Mucosa of gallbladder (tissue), 1 donor: ENCODE results near the gene AATK. TPM values are rescaled to one million over a fixed set of nuclear protein-coding genes. Genes with fewer than 3 reads are reported as not detected.

ENCODE experiments used
- DNase-seq: peaks from one replicate; pipeline ENCODE4 v3.0.0-alpha.2; 2020; ENCODE audit warnings: low spot score
- total RNA-seq: library from RNA; stranded (reverse); gene quantifications from one replicate; pipeline ENCODE4 v1.2.1, GENCODE V29; 2021
- donor health status: DM: no; HTN: no; CAD: no.

The AATK gene, protein sequence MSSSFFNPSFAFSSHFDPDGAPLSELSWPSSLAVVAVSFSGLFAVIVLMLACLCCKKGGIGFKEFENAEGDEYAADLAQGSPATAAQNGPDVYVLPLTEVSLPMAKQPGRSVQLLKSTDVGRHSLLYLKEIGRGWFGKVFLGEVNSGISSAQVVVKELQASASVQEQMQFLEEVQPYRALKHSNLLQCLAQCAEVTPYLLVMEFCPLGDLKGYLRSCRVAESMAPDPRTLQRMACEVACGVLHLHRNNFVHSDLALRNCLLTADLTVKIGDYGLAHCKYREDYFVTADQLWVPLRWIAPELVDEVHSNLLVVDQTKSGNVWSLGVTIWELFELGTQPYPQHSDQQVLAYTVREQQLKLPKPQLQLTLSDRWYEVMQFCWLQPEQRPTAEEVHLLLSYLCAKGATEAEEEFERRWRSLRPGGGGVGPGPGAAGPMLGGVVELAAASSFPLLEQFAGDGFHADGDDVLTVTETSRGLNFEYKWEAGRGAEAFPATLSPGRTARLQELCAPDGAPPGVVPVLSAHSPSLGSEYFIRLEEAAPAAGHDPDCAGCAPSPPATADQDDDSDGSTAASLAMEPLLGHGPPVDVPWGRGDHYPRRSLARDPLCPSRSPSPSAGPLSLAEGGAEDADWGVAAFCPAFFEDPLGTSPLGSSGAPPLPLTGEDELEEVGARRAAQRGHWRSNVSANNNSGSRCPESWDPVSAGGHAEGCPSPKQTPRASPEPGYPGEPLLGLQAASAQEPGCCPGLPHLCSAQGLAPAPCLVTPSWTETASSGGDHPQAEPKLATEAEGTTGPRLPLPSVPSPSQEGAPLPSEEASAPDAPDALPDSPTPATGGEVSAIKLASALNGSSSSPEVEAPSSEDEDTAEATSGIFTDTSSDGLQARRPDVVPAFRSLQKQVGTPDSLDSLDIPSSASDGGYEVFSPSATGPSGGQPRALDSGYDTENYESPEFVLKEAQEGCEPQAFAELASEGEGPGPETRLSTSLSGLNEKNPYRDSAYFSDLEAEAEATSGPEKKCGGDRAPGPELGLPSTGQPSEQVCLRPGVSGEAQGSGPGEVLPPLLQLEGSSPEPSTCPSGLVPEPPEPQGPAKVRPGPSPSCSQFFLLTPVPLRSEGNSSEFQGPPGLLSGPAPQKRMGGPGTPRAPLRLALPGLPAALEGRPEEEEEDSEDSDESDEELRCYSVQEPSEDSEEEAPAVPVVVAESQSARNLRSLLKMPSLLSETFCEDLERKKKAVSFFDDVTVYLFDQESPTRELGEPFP (N-terminal part only)
- total RNA-seq: 14.2 TPM

DNA sequence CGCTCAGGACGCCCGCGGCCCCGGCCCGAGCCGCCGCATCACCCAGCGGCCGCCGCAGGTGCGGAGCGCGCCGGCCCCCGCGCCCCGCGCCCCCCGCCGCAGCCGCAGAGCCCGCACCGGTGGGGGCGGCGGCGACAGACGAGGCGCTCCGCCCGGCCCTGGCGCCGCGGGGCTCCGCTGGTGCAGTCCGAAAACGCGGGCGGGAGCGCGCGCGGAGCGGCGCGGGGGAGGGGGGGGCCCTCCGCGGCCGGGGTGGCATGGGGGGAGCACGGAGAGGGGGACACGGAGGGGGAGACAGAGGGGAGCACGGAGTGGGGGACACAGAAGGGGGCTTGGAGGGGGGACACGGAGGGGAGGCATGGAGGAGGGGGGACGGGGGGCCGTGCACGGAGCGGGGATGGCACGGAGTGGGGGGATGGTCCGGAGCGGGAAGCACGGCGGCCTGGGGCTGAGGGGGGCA lies at the start of gene AATK:
AATK (minus strand) TSS at position 189 of the 460 bp plus-strand sequence. CDS start 229 bp downstream, outside the sequence.
- DNase-seq: no peak

DNA sequence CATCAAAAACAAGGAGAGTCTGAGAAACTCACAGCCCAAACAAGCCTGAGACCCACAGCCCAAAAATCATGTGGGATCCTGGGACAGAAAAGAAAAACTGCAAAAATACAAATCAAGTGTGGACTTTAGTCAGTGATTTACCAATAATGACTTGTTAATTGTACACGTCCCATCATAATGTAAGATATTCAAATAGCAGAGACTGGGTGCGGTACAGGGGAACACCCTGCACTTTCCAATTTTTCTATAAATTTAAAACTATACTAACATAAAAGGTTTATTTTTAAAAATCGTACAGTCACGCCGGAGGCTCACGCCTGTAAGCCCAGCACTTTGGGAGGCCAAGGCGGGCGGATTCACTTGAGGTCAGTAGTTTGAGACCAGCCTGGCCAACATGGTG lies 48.0 kb upstream of the AATK start:
- no peak for DNase-seq

DNA sequence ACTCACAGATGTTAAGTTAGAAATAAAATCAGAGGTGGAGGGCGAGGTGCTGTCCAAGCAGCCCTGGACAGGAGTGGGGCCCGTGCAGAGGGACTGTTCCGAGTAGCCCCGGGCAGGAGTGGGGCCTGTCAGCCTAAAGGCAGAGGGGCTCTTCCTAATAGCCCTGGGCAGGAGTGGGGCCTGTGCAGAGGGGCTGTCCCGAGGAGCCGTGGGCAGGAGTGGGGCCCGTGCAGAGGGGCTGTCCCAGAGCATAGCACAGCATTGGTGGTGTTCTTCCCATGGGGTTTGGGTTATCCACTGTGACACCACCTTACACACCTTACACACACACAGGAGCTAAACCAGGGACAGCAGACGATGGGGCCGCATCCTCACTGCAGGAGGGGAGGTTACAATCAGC lies 46.3 kb upstream of the AATK start:
- DNase-seq: no peak

DNA sequence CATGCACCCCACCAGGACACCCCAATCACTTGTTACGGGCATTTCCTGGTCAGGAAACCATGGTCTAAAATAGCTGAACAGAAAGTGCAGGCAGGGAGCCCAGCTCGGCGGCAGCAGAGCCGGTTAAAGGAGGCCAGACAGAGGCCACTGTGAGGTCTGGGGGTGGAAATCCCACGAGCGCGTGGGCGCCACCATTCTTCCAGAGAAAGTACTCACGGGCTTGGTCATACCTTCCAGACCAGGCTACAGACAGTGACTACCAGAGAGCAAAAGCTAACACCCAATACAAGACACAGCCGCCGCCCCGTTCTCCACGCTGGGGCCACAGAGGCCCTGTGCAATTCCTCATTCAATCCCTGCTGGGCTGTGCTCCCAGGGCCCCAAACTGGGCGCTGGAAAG lies 44.8 kb upstream of the AATK start:
- DNase-seq: no peak

DNA sequence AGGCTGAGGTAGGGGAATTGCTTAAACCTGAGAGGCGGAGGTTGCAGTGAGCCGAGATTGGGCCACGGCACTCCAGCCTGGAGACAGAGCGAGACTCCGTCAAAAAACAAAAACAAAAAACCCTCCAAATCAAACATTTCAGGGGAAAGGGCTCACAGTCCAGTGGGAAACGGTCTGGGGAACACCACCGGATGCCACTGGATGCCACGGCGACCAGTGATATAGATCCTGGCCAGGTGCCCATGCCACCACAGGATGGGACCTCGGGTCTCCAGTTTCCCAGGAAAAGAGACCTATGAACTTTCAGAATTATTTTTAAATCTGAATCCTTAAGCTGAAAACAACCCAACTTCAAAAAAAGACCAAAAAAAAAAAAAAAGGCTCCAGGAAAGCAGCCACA lies 44.4 kb upstream of the AATK start:
- DNase-seq: no peak

DNA sequence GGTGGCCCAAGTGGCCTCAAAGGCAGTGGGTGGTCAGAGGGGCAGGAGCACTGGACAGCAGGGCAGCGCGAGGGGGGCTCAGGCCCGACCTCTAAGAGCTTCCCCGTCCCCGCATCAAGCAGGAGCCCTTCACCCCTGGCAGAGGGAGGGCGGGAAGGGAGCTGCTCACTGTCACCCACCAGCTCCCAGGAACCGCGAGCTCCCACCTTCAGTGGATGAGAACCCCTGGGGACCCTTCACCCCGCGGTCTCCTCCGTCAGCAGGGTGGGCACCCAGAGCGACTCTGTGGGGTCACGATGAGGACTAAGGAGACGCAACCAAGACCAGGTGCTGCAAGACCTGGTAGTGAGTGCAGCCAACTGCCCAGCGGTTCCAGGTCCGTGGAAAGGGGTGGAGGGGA lies 43.1 kb upstream of the AATK start:
- no peak for DNase-seq

DNA sequence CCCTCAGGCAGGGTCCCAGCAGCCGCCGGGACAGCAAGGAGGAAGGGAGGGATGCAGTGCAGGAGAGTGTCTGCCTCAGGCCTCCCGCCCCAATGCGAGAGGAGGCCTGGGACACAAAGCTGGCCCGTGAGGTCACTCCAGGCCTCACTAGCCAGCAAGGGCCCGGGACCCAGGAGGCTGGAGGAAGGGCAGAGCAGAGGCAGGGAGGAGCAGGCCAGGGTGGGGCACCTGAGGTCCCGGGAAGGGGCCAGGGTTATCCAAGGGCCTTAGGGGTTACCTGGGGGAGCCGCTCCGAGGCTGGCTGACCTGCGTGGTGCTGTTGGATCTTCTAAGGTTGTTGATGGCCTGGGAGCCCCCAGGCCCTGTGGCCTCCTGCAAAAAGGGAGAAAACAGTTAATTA lies 42.6 kb upstream of the AATK start:
- no peak for DNase-seq

DNA sequence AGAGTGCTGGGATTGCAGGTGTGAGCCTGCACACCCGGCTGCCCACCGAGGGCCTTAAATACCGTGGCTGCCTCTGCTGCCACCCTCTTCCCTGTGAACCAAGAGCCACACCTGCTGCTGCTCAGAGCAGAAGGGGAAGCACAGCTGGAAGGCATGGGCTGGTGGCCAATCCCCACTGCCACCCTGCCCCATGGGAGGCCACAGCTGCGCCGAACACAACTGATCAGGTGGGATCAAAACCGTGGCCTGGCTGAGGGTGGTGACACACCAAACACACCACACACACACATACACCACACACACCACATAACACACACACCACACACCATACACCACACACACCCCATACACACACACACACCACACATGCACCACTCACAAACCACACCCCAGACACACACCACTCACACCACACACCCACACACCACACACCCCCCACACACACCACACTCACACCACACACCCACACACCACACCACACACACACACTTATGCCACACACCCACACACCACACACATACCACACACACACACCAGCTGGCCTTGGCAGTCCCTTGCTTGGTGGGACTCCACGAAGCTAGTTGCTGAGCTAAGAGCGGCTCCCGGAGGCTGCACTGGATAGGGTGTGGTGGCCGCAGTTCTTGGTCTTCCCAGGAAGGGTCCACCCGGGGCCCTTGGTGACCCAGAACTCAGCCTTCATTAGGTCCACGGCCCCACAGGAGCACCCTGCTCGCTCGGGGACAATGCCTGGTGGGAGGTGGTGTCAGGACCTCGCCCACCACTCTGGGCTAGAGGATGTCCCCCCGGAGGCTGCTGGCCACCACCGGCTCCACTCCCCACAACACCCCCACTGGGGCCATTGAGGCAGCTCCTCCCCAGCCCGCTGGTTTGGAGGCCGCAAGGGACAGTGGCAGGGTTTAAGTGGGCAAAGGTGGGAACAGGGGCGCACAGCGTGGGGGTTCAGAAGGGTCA lies 41.9 kb upstream of the AATK start:
- no peak for DNase-seq

DNA sequence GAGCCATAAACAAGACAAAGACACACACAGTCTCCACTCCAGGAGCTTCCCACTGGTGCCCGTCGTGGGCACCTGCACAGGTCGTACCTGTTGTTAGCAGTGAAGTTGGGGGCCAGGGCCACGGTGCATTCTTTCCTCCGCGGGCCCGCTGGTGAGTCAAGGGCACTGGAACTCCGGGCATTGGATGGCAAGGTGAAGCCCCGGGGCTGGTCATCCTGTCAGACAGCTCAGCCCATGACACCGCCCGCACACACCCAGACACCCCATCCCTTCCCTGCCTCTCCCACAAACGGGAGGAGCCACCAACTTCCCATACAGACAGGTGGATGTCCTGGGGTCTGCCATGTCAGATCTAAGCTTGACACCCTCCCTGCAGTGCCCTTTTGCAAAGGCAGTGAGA lies 40.6 kb upstream of the AATK start:
- DNase-seq: no peak

DNA sequence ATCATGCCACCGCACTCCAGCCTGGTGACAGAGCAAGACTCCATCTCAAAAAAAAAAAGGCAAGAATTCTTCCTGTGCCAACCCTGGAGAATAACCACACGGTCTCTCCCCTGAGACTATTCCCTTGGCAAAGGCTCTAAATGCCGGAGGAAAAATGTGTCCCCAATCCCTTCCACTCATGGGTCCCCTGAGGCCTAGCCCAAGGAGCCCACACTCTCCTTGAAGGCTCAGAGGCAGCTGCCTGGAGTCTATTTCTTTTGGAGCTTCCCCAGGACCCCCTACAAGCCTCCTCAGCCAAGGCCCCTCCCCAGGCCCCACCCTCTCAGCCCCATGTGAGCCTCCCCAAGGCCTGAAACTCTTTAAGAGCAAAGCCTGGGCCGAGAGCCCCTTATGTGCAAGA lies 40.1 kb upstream of the AATK start:
- DNase-seq: no peak

DNA sequence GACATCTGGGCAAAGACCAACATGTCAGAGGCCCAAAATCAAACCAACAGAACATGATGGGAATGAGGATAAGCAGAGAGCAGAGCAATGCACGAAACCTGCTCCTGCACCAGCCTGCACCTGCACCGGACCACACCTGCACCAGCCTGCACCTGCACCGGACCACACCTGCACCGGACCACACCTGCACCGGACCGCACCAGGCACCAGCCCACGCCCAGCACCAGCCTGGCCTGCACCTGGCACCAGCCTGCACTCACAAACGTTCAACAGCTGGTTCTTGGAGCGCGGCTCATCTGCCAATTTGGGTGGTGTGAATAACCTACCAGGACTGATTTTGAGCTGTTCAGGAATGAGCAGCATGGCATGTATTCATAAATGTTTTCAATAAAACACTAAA lies 38.6 kb upstream of the AATK start:
- DNase-seq: no peak

DNA sequence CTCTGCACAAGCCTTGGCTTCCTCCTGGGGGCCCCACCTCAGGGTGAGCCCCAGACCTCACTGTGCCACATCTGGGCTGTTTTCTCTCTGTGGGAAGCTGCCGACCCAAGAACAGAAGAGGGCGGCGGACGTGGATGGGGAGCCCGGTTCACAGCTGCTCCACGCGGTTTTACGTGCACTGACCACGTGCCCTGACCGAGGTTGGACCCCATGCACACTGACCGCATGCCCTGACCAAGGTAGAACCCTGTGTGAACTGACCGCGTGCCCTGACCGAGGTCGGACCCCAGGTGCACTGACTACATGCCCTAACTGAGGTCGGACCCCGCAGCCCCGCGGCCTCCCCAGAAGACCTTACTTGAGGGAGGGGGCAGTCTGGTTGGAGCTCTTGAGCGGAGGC lies 37.1 kb upstream of the AATK start:
- DNase-seq: no peak

DNA sequence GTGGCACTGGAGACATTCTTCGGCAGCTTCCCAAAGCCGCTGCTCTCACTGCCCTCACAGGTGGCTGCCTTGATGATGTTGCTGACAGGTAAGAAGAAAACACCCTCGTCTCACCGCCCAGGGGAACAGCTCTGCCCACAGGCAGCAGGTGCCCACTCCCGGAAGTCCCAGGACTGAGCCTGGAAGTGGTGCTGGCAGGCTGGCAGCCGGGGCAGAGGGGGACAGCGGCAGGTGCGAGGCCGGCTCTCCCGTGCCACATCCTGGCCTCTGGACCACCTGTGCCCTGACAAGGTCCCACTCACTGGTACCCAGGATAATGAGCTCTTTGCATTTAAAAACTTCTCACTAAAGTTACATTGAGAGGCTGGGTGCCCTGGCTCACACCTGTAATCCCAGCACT lies 36.3 kb upstream of the AATK start:
- DNase-seq: no peak

DNA sequence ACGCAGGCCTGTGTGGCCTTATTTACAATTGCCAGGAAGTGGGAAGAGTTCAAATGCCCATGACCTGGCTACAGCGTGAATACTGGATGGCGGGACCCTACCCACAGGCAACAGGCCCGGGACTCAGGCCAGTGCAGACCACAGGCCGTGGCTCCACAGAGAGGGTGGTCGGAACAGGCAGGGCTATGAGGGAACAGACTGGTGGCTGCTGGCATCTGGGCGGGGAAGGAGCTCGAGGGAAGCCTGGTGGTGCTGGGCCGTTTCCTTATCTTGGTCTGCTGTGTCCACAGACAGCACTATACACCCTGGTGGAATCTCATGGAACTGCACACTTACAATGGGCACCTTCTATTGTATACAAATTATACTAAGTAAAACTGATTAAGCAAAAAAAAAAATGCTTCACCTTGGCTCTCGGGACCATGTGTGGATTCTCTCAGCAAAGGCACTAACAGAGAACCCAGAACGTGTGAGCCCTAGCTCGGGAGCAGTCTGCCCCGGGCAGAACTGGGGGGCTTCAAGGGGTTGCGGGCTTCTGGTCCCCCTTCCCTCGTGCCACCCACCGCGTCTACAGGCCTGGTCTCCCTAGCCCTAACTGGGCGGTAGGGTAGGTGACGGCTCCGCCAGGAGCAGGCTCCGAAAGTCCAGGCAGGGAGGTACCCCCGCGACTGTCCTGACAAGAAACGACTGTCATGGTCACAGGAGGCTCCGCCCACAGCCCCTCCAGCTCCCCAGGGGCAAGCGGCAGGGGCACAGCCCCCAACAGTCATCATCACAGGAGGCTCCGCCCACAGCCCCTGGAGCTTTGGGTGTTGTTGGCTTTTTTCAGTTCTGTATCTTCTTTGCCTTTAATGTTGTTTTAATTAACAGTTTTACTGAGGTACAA lies 34.9 kb upstream of the AATK start:
- peak; percentile 76 for DNase-seq

DNA sequence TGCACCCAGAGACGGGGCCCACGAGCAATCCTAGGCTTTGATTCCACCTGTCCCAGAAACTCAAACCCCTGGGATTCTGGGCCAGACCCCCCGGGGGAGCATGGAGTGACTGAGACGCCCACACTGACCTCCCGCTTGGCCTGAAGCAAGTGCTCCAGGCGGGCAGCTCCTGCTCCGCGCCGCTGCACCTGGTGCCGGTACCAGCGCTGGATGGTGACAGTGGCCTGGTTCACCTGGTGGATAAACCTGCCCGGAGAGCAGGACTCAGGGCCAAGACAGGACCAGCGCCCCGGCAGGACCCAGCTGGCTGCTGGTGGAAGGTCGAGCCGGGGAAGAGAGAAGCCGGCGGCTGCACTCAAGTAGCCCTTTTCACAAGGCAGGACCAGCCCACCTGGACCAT lies 34.2 kb upstream of the AATK start:
- DNase-seq: no peak

DNA sequence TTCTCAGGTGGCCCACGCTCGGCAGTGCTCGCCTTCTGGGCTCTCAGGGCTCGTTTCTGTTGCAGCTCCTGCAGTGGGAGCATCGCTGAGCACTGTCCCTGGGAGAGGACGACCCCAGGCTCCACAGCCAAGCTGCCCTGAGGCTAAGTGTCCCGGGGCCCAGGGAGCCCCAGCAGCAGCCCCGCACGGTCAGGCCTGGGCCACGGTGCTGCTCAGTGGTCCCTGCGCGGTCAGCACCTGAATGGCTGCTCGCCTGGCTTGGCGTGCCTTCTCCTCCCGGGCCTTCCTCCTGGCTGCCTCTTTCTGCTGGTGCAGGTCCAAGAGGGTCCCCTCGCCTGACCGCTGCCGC lies 33.4 kb upstream of the AATK start:
- no peak for DNase-seq

DNA sequence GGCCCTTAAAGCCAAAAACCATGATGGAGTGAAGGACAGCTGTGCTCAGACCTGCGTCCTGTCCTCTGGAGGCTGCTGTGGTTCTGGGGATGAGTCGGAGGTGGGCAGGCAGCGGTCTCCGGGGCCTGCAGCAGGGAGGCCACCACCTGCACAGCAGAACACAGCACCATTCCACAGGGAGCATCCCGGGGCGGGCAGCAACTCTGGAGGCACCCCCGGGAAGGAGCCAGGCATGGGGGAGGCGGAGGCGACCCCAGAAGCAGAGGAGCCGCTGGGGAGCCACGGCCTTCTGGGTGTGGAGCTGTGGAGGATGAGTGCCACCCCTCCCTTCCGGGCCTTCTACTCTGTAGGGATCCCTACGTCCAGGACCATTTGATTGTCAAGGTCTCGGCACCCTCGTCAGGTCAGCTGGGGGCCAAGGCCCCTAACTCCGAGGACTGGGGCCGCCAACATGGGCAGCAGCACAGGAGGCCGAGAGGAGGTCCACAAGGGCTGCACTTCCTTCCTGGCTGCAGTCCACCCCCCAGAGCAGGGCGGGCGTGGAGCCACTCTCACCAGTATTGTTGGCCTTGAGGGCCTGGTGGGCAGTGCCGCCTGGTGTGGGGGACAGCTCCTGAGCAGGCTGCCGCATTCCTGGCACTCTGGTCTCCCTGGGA lies 32.9 kb upstream of the AATK start:
- no peak for DNase-seq

DNA sequence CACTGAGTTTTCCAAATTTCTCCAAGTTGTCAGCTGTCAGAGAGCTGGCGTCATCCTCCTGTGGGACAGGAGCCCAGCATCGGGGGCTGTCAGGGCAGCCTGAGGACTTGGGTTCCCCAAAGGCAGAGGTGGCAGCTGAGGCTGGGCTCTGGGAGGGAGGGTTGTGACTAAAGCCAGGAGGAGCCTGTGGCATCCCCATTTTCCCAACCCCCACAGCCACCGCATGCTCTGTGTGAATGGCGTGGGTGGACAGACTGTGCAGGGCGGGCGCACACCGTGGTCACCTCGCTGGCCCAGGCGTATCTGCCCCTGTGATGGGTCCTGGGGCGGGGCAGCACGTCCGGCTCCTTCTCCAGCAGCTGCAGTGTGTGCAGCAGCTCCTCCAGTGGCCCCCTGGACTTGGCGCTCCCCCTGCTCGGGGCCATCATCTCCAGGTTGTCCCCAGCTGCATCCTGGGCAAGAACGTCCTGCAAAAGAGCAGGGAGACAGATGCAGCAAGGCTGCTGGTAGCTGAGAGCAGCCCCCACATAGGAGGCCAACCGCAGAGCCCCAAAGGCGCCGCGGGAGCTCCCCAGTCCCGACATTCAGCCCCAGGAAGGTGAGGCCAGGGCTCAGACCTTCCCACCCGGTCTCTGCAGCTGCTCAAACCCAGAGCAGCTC lies 31.9 kb upstream of the AATK start:
- no peak for DNase-seq

DNA sequence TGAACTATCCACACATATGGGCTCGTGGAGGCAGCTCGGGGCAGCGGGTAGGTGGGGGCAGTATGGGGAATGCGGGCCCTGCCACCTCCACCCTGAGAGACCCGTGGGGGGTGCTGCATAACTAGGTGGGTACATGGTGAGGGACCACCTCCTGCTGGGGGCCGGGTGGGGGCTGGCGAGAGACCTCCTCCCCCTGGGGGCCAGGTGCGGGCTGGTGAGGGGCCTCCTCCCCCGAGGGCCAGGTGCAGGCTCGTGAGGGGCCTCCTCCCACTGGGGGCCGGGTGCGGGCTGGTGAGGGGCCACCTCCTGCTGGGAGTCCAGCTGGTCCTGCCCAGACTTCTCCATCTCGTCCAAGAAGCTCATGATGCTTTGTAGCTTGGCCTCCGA lies 31.4 kb upstream of the AATK start:
- DNase-seq: no peak
